ENCODE measurements around the gene FSTL4. TPM values are rescaled to one million over a fixed set of nuclear protein-coding genes. Genes with fewer than 3 reads are reported as not detected.

Gene FSTL4
- total and polyA plus RNA-seq, 4 donors: 0.02 to 0.18 TPM; not detected in 2

- TF ChIP-seq TAF1 (conservative IDR thresholded peaks at IDR 0.05) (no peak), ATF3 (IDR thresholded peaks at IDR 0.05) (no peak)
Observed at GRCh38 chr5:133233616-133234015, 378.7 kb downstream of the FSTL4 start (continued).

- no peak for DNase-seq (ENCODE audit: low spot score)
- Histone ChIP-seq H3K4me3 (ENCODE audit: low read depth in 1 of 3, low read length in 3 of 3) (no peak overlapping the region), H3K4me1 (ENCODE audit: control insufficient read depth in 4 of 4, insufficient read depth in 4 of 4, low read length in 3 of 4) (peaks cover 2 to 21% (median 11%) of the 10 kb centered on the region in 4 donors), H3K27me3 (ENCODE audit: control insufficient read depth in 4 of 4, insufficient read depth in 4 of 4, low read length in 3 of 4) (no peaks in the 10 kb centered on the region), H3K9me3 (ENCODE audit: control insufficient read depth in 4 of 4, low read length in 3 of 4) (no peaks in the 10 kb centered on the region), H3K27ac (ENCODE audit: low read depth in 1 of 2, low read length in 2 of 2) (no peak overlapping the region), H3K36me3 (ENCODE audit: control insufficient read depth in 4 of 4, insufficient read depth in 3 of 4, low read depth in 1 of 4, low read length in 3 of 4) (no peaks in the 10 kb centered on the region), H3K9ac (ENCODE audit: low read depth in 1 of 2, low read length in 2 of 2) (no peak overlapping the region)
- 86% methylated on average over 7 of the region's 7 CpGs for WGBS
- no peak for TF ChIP-seq YY1 (IDR thresholded peaks at IDR 0.05)
- no peak for TF ChIP-seq MAX (IDR thresholded peaks at IDR 0.05)
- no peak for TF ChIP-seq HNF4A (conservative IDR thresholded peaks at IDR 0.05)
- TF ChIP-seq CTCF (IDR thresholded peaks at IDR 0.05; ENCODE audit: low read depth, low read length, missing input control): no peak
- no peak for TF ChIP-seq JUND (IDR thresholded peaks at IDR 0.05)
- TF ChIP-seq HNF4G (IDR thresholded peaks at IDR 0.05): no peak
- TF ChIP-seq NR2F2 (IDR thresholded peaks at IDR 0.05): no peak
- TF ChIP-seq RXRA (IDR thresholded peaks at IDR 0.05): no peak
- no peak for TF ChIP-seq EGR1 (IDR thresholded peaks at IDR 0.05; ENCODE audit: low read depth in 2 of 2)
- no peak for TF ChIP-seq GABPA (IDR thresholded peaks at IDR 0.05 in 1 of 2, conservative IDR thresholded peaks at IDR 0.05 in 1 of 2)
Observed at GRCh38 chr5:133232911-133233310, 379.4 kb downstream of the FSTL4 start.

GRCh38 chr5:133232435-133232834, 379.9 kb downstream of the FSTL4 start:
- Histone ChIP-seq H3K27ac (ENCODE audit: low read depth in 1 of 2, low read length in 2 of 2) (peak overlapping the region in 1 of 2 donors; percentile 43), H3K27me3 (ENCODE audit: control insufficient read depth in 4 of 4, insufficient read depth in 4 of 4, low read length in 3 of 4) (no peaks in the 10 kb centered on the region), H3K9ac (ENCODE audit: low read depth in 1 of 2, low read length in 2 of 2) (no peak overlapping the region), H3K9me3 (ENCODE audit: control insufficient read depth in 4 of 4, low read length in 3 of 4) (no peaks in the 10 kb centered on the region), H3K36me3 (ENCODE audit: control insufficient read depth in 4 of 4, insufficient read depth in 3 of 4, low read depth in 1 of 4, low read length in 3 of 4) (no peaks in the 10 kb centered on the region), H3K4me1 (ENCODE audit: control insufficient read depth in 4 of 4, insufficient read depth in 4 of 4, low read length in 3 of 4) (peaks cover 2 to 21% (median 11%) of the 10 kb centered on the region in 4 donors), H3K4me3 (ENCODE audit: low read depth in 1 of 3, low read length in 3 of 3) (no peak overlapping the region)
- TF ChIP-seq HNF4A (conservative IDR thresholded peaks at IDR 0.05): peak; percentile 80 to 88
- TF ChIP-seq JUND (IDR thresholded peaks at IDR 0.05): no peak
- peak; percentile 54 for TF ChIP-seq NR2F2 (IDR thresholded peaks at IDR 0.05)
- peak; percentile 91 for TF ChIP-seq SP1 (IDR thresholded peaks at IDR 0.05)
- TF ChIP-seq ZBTB33 (IDR thresholded peaks at IDR 0.05): peak; percentile 37
- TF ChIP-seq RXRA (IDR thresholded peaks at IDR 0.05): peak; percentile 94 to 97
- TF ChIP-seq YY1 (IDR thresholded peaks at IDR 0.05): peak; percentile 11
- TF ChIP-seq HNF4G (IDR thresholded peaks at IDR 0.05): peak; percentile 63
- no peak for TF ChIP-seq RAD21 (IDR thresholded peaks at IDR 0.05)
- TF ChIP-seq EGR1 (IDR thresholded peaks at IDR 0.05; ENCODE audit: low read depth in 2 of 2): no peak
- WGBS: 30% methylated on average over 3 of the region's 3 CpGs
- no peak for DNase-seq (ENCODE audit: low spot score)

Measured in liver (tissue), 9 donors.